Osteoblast (primary cell): ENCODE results near the gene HKDC1. TPM values are rescaled to one million over a fixed set of nuclear protein-coding genes. Genes with fewer than 3 reads are reported as not detected.

Source experiments
- DNase-seq: peaks from one replicate; pipeline ENCODE4 v3.0.0; 2011; ENCODE audit warnings: low spot score, mixed read lengths; ENCODE audit not compliant: insufficient read length; ENCODE audit errors: missing footprints
- H2AFZ ChIP-seq: 2 replicates; pipeline ENCODE4 v1.6.0; 2011; ENCODE audit warnings: mild to moderate bottlenecking, low read length
- H3K27ac ChIP-seq: 2 replicates; pipeline ENCODE4 v1.5.1; 2011; ENCODE audit warnings: mild to moderate bottlenecking, low read depth, low read length, moderate library complexity
- H3K27me3 ChIP-seq: 2 replicates; pipeline ENCODE4 v1.6.0; 2012; ENCODE audit warnings: mild to moderate bottlenecking, control low read depth, inconsistent platforms, low read length, moderate library complexity; ENCODE audit not compliant: insufficient read depth
- H3K36me3 ChIP-seq: 2 replicates; pipeline ENCODE4 v1.5.1; 2011; ENCODE audit warnings: mild to moderate bottlenecking, low read length, control low read depth, moderate library complexity; ENCODE audit not compliant: insufficient read depth
- H3K4me1 ChIP-seq: 2 replicates; pipeline ENCODE4 v1.5.1; 2011; ENCODE audit warnings: mild to moderate bottlenecking, low read length, control low read depth, moderate library complexity; ENCODE audit not compliant: insufficient read depth
- H3K4me2 ChIP-seq: 2 replicates; pipeline ENCODE4 v1.6.0; 2011; ENCODE audit warnings: mild to moderate bottlenecking, low read length; ENCODE audit not compliant: insufficient read depth
- H3K4me3 ChIP-seq: fragments of 200-600 bp; sonication (generic); 3 replicates; pipeline ENCODE4 v1.5.1; 2012; ENCODE audit warnings: mild to moderate bottlenecking, low read length, inconsistent platforms; ENCODE audit not compliant: insufficient read depth
- H3K79me2 ChIP-seq: 2 replicates; pipeline ENCODE4 v1.6.0; 2012; ENCODE audit warnings: mild to moderate bottlenecking, low read length, control low read depth, inconsistent platforms; ENCODE audit not compliant: insufficient read depth
- H3K9me3 ChIP-seq: 2 replicates; pipeline ENCODE4 v1.5.1; 2011; ENCODE audit warnings: low read depth, low read length, control low read depth
- H4K20me1 ChIP-seq: 2 replicates; pipeline ENCODE4 v1.6.0; 2012; ENCODE audit warnings: mild to moderate bottlenecking, low read length, control low read depth; ENCODE audit not compliant: insufficient read depth
- CTCF ChIP-seq: IDR thresholded peaks from 2 replicates; pipeline ENCODE4 v1.5.1; 2011; ENCODE audit warnings: mild to moderate bottlenecking, low read depth, low read length, moderate library complexity; ENCODE audit errors: extremely low read depth
- total RNA-seq: library from RNA; depleted of rRNA; stranded (reverse); fragments of >200 nt; gene quantifications from 2 replicates; pipeline ENCODE4 v1.2.3, GENCODE V29; 2012

HKDC1 gene
- total RNA-seq, 1 donor: 2.9 TPM

- Histone ChIP-seq H3K4me1 (peaks cover 3% of the 10 kb centered on the region), H3K36me3 (no peaks in the 10 kb centered on the region), H3K27me3 (no peaks in the 10 kb centered on the region), H3K79me2 (no peaks in the 10 kb centered on the region), H3K4me3 (no peak overlapping the region), H3K9me3 (no peaks in the 10 kb centered on the region), H3K4me2 (no peak overlapping the region), H4K20me1 (no peaks in the 10 kb centered on the region), H2AFZ (no peak overlapping the region), H3K27ac (no peak overlapping the region)
- no peak for TF ChIP-seq CTCF
- peak; percentile 83 for DNase-seq
Observed at GRCh38 chr10:69311309-69311708, 91.2 kb downstream of the HKDC1 start.

GRCh38 chr10:69312528-69312927 lies 92.4 kb downstream of the HKDC1 start:
- H3K27me3 ChIP-seq: no peaks in the 10 kb centered on the region
- H3K27ac ChIP-seq: no peak overlapping the region
- H3K4me2 ChIP-seq: no peak overlapping the region
- no peaks in the 10 kb centered on the region for H4K20me1 ChIP-seq
- peak; percentile 42 for DNase-seq
- H3K4me3 ChIP-seq: no peak overlapping the region
- H3K4me1 ChIP-seq: peaks cover 11% of the 10 kb centered on the region
- H3K79me2 ChIP-seq: no peaks in the 10 kb centered on the region
- no peak overlapping the region for H2AFZ ChIP-seq
- no peaks in the 10 kb centered on the region for H3K9me3 ChIP-seq
- H3K36me3 ChIP-seq: no peaks in the 10 kb centered on the region
- TF ChIP-seq CTCF: no peak

GRCh38 chr10:69315100-69315542 lies 95.0 kb downstream of the HKDC1 start:
- Histone ChIP-seq H3K4me3 (no peak overlapping the region), H3K4me2 (no peak overlapping the region), H4K20me1 (peaks cover 10% of the 10 kb centered on the region), H3K27me3 (no peaks in the 10 kb centered on the region), H3K79me2 (peaks cover 14% of the 10 kb centered on the region), H3K9me3 (no peaks in the 10 kb centered on the region), H3K36me3 (no peaks in the 10 kb centered on the region), H3K27ac (no peak overlapping the region), H3K4me1 (peaks cover 18% of the 10 kb centered on the region), H2AFZ (no peak overlapping the region)
- peak; percentile 13 for DNase-seq
- no peak for TF ChIP-seq CTCF

GRCh38 chr10:69315610-69316312 lies 95.6 kb downstream of the HKDC1 start:
- Histone ChIP-seq H3K27me3 (no peaks in the 10 kb centered on the region), H3K4me3 (no peak overlapping the region), H3K4me1 (peaks cover 24% of the 10 kb centered on the region), H3K36me3 (peaks cover 1% of the 10 kb centered on the region), H3K79me2 (peaks cover 20% of the 10 kb centered on the region), H4K20me1 (peaks cover 16% of the 10 kb centered on the region), H2AFZ (peak overlapping the region; percentile 74), H3K9me3 (no peaks in the 10 kb centered on the region), H3K4me2 (no peak overlapping the region), H3K27ac (peak overlapping the region; percentile 56)
- DNase-seq: peak; percentile 85
- no peak for TF ChIP-seq CTCF
